HepG2 (cell line): ENCODE measurements around the gene ATRNL1. TPM values are rescaled to one million over a fixed set of nuclear protein-coding genes. Genes with fewer than 3 reads are reported as not detected.

Experiments
- ATAC-seq: fragments of 200-7000 bp; cut with Tn5 transposase; 3 replicates; pipeline ENCODE4 v1.9.1; 2020; ENCODE audit warnings: mild to moderate bottlenecking, moderate library complexity
- BruUV-seq: library from RNA; stranded (reverse); fragments of 400-500 nt; replicated peaks from 2 replicates; lab custom pipeline; 2021; lab: Mats Ljungman, UMichigan
- CTCF ChIA-PET: fragments of 300-600 bp; formaldehyde crosslinking; extraction: SDS; loops from one replicate; lab custom pipeline; 2021; ENCODE audit warnings: low total read pairs, inconsistent platforms, low intra/inter-chr PET ratio; lab: Yijun Ruan, JAX
- POLR2A ChIA-PET: fragments of 350-600 bp; sonication (Branson Sonifier 250); formaldehyde crosslinking; loops from one replicate; lab custom pipeline; 2020; ENCODE audit warnings: antibody characterized with exemption, inconsistent platforms; lab: Yijun Ruan, JAX
- DNase-seq: peaks from one replicate; pipeline ENCODE4 v3.0.0-alpha.2; 2015; ENCODE audit warnings: low spot score
- FAIRE-seq: peaks from 3 replicates; lab custom pipeline; 2011; peaks lifted over from hg19 to GRCh38; lab: Jason Lieb, UNC
- H2AFZ ChIP-seq: one replicate; pipeline ENCODE4 v1.6.1; 2011; ENCODE audit warnings: low read length, inconsistent platforms
- H3K27ac ChIP-seq: fragments of 300-600 bp; 3 replicates; pipeline ENCODE4 v1.8.0; 2011; ENCODE audit warnings: mixed run types, mild to moderate bottlenecking, mixed read lengths, low read length, inconsistent platforms; ENCODE audit not compliant: insufficient read depth; ENCODE audit errors: extremely low read length
- H3K27me3 ChIP-seq, 2 experiments: fragments of 200-600 bp in 1 of 2; 2 replicates in 1 of 2; 3 replicates in 1 of 2; pipeline versions ENCODE4 v1.6.0 to v1.8.0; 2011; ENCODE audit warnings: low read length in 2 of 2, mild to moderate bottlenecking in 2 of 2, moderate library complexity in 2 of 2, inconsistent platforms in 1 of 2; ENCODE audit not compliant: insufficient read depth in 2 of 2, control insufficient read depth in 1 of 2
- H3K36me3 ChIP-seq, 2 experiments: fragments of 200-600 bp in 1 of 2; replicated peaks in 1 of 2; 2 replicates in 1 of 2; 3 replicates in 1 of 2; pipeline versions ENCODE4 v1.5.1 to v1.8.0; 2011; ENCODE audit warnings: low read length in 2 of 2, inconsistent platforms in 1 of 2; ENCODE audit not compliant: insufficient read depth in 2 of 2, control insufficient read depth in 1 of 2
- H3K4me1 ChIP-seq: 2 replicates; pipeline ENCODE4 v1.5.1; 2012; ENCODE audit warnings: low read length, inconsistent platforms; ENCODE audit not compliant: insufficient read depth
- H3K4me2 ChIP-seq: 2 replicates; pipeline ENCODE4 v1.6.0; 2011; ENCODE audit warnings: low read depth, low read length, inconsistent platforms
- H3K4me3 ChIP-seq, 3 experiments: fragments of 200-600 bp in 1 of 3; sonication (generic), shearing (Covaris generic) in 1 of 3; replicated peaks in 1 of 3; 2 replicates each; pipeline ENCODE4 v1.5.1; 2011 to 2016; ENCODE audit warnings: low read length in 3 of 3, inconsistent platforms in 2 of 3, low read depth in 2 of 3, mild to moderate bottlenecking in 2 of 3, control low read depth in 1 of 3, mixed read lengths in 1 of 3; ENCODE audit not compliant: insufficient read depth in 1 of 3
- H3K79me2 ChIP-seq: one replicate; pipeline ENCODE4 v1.6.1; 2011; ENCODE audit warnings: low read length, inconsistent platforms; ENCODE audit not compliant: insufficient read depth
- H3K9ac ChIP-seq: 2 replicates; pipeline ENCODE4 v1.6.0; 2011; ENCODE audit warnings: mild to moderate bottlenecking, low read depth, low read length, inconsistent platforms; ENCODE audit not compliant: insufficient read depth
- H3K9me3 ChIP-seq: 2 replicates; pipeline ENCODE4 v1.5.1; 2012; ENCODE audit warnings: mild to moderate bottlenecking, low read length
- H4K20me1 ChIP-seq: 2 replicates; pipeline ENCODE4 v1.6.0; 2011; ENCODE audit warnings: inconsistent platforms, mild to moderate bottlenecking, low read length, moderate library complexity; ENCODE audit not compliant: insufficient read depth
- CBX5 ChIP-seq: sonication (generic); formaldehyde crosslinking; IDR thresholded peaks from 2 replicates; pipeline ENCODE4 v1.4.0; 2020; ENCODE audit warnings: missing genetic modification reagents, borderline replicate concordance
- TRAFD1 ChIP-seq: sonication (generic); formaldehyde crosslinking; IDR thresholded peaks from 2 replicates; pipeline ENCODE4 v1.5.1; 2020; ENCODE audit warnings: missing genetic modification reagents, mild to moderate bottlenecking, borderline replicate concordance
- ZFP41 ChIP-seq: sonication (generic); formaldehyde crosslinking; IDR thresholded peaks from 2 replicates; pipeline ENCODE4 v1.4.0; 2020; ENCODE audit warnings: mild to moderate bottlenecking, missing genetic modification reagents, borderline replicate concordance
- ZNF138 ChIP-seq: sonication (generic); formaldehyde crosslinking; IDR thresholded peaks from 2 replicates; pipeline ENCODE4 v1.5.0; 2020; ENCODE audit warnings: mild to moderate bottlenecking, low read depth, missing genetic modification reagents
- ZNF18 ChIP-seq: sonication (generic); formaldehyde crosslinking; IDR thresholded peaks from 2 replicates; pipeline ENCODE4 v1.8.0; 2022; ENCODE audit warnings: mild to moderate bottlenecking, missing genetic modification reagents; ENCODE audit not compliant: insufficient replicate concordance
- ZNF205 ChIP-seq: IDR thresholded peaks from 2 replicates; pipeline ENCODE4 v1.6.1; 2018; ENCODE audit warnings: missing biosample characterization, missing genetic modification reagents
- ZNF512 ChIP-seq: sonication (generic); formaldehyde crosslinking; IDR thresholded peaks from 2 replicates; pipeline ENCODE4 v1.4.0; 2020; ENCODE audit warnings: mild to moderate bottlenecking, missing genetic modification reagents
- ZNF557 ChIP-seq: sonication (generic); formaldehyde crosslinking; IDR thresholded peaks from 2 replicates; pipeline ENCODE4 v1.4.0; 2020; ENCODE audit warnings: missing genetic modification reagents
- WGBS: methylation state at CpG from one replicate; pipeline ENCODE4 v1.1.6; 2017; ENCODE audit warnings: low lambda C conversion rate; 5-methylcytosine and 5-hydroxymethylcytosine counted together
- in situ Hi-C: cut with HindIII; loops from 2 replicates; pipeline ENCODE4 v1.10.0; 2017; ENCODE audit warnings: low pct_unique_long_range_greater_than_20kb; ENCODE audit not compliant: extremely low pct_ligation_motif_present
- intact Hi-C: fragments of 100-400 bp; cut with micrococcal nuclease; formaldehyde crosslinking; loops from one replicate; pipeline ENCODE4 v1.10.0; 2022; ENCODE audit not compliant: unreplicated experiment
- polyA plus RNA-seq, 8 experiments: library from polyadenylated mRNA; depleted of rRNA in 3 of 8; stranded (reverse) in 7 of 8; unstranded in 1 of 8; fragments of >200 nt; fragmentation: Illumina TruSeq in 4 of 8; extraction: Trizol in 4 of 8; gene quantifications; 2 replicates each; pipeline versions ENCODE4 v1.2.1 to v1.2.3, GENCODE V29; 2011 to 2016; ENCODE audit warnings: low read depth in 4 of 8, missing spikeins in 1 of 8, mixed read lengths in 1 of 8; ENCODE audit not compliant: insufficient read depth in 1 of 8
- total RNA-seq, 5 experiments: library from RNA; depleted of rRNA; stranded (reverse); fragments of >200 nt; fragmentation: Illumina TruSeq; extraction: Trizol; gene quantifications; 2 replicates each; pipeline ENCODE4 v1.2.3, GENCODE V29; 2016; ENCODE audit warnings: low read depth in 1 of 5

Gene ATRNL1
- total and polyA plus RNA-seq, 2 of the 13 experiments (the other 11 are each of a cell fraction or from before 2014, with no cell fraction given) = 0.04 TPM; not detected in 1

GRCh38 chr10:115084277-115084850, 8.8 kb upstream of the ATRNL1 start:
- H3K4me2 ChIP-seq = no peak overlapping the region
- DNase-seq = no peak
- no peak overlapping the region for H3K9ac ChIP-seq
- TF ChIP-seq ZNF138 (CRISPR knock-in tag) (no peak), ZFP41 (CRISPR knock-in tag) (no peak), CBX5 (CRISPR knock-in tag) (no peak), TRAFD1 (CRISPR knock-in tag) (no peak), ZNF205 (CRISPR knock-in tag) (no peak), ZNF18 (CRISPR knock-in tag) (no peak), ZNF557 (CRISPR knock-in tag) (no peak), ZNF512 (no peak)
- H3K4me3 ChIP-seq = no peak overlapping the region
- intact Hi-C loops (no loop called here), in situ Hi-C loops (no loop called here)
- no peaks in the 10 kb centered on the region for H3K79me2 ChIP-seq
- POLR2A ChIA-PET = no interaction called here
- CTCF ChIA-PET = no interaction called here
- ATAC-seq = no peak
- H3K27ac ChIP-seq = no peak overlapping the region
- 38% methylated on average over 5 of the region's 5 CpGs for whole genome bisulfite sequencing
- H2AFZ ChIP-seq = no peak overlapping the region
- no peaks in the 10 kb centered on the region for H3K27me3 ChIP-seq
- FAIRE-seq = no peak
- H3K4me1 ChIP-seq = no peaks in the 10 kb centered on the region
- no peaks in the 10 kb centered on the region for H3K36me3 ChIP-seq
- no TSS peak for BruUV-seq
- H3K9me3 ChIP-seq = peaks cover 12% of the 10 kb centered on the region; the same call in 1 of the 2 replicates
- H4K20me1 ChIP-seq = no peaks in the 10 kb centered on the region
